Right lung (tissue), 5 donors: ENCODE results near the gene RHBDD3. TPM values are rescaled to one million over a fixed set of nuclear protein-coding genes. Genes with fewer than 3 reads are reported as not detected.

Source experiments
- DNase-seq, 2 donors: peaks; one replicate each; pipeline ENCODE4 v3.0.0-alpha.2; 2013
- polyA plus RNA-seq, 5 donors: library from polyadenylated mRNA; unstranded; fragments of 120-200 nt; gene quantifications; one replicate each; pipeline versions ENCODE4 v1.2.1 to v1.2.3, GENCODE V29; 2013; ENCODE audit warnings: inconsistent platforms in 1 of 5, low replicate concordance in 1 of 5; ENCODE audit not compliant: insufficient read length in 5 of 5, insufficient read depth in 1 of 5

RHBDD3 gene
- polyA plus RNA-seq, 5 donors, result 23.2 to 48.0 (median 33.5) TPM

- DNase-seq, result no peak
Measured at GRCh38 chr22:29307596-29308147, 39.9 kb upstream of the RHBDD3 start.

- peak; percentile 72 to 75 for DNase-seq
Measured at GRCh38 chr22:29306835-29307595, 39.2 kb upstream of the RHBDD3 start.

GRCh38 chr22:29306175-29306834, 38.5 kb upstream of the RHBDD3 start, which contains the start of gene GAS2L1:
TSS of gene GAS2L1 (plus strand) at chr22:29306650. CDS start at chr22:29308106, 1,456 bp downstream.
- DNase-seq, result peak; percentile 80 to 81

- no peak for DNase-seq
Measured at GRCh38 chr22:29305836-29306174, 38.0 kb upstream of the RHBDD3 start.

- DNase-seq, result no peak
Measured at GRCh38 chr22:29302681-29303465, 35.1 kb upstream of the RHBDD3 start.

- DNase-seq, result no peak
Measured at GRCh38 chr22:29302402-29302680, 34.6 kb upstream of the RHBDD3 start.

- no peak for DNase-seq
Measured at GRCh38 chr22:29301716-29302401, 34.1 kb upstream of the RHBDD3 start.

GRCh38 chr22:29300807-29301601, 33.2 kb upstream of the RHBDD3 start:
- no peak for DNase-seq

- no peak for DNase-seq
Measured at GRCh38 chr22:29300467-29300806, 32.7 kb upstream of the RHBDD3 start.

- DNase-seq, result no peak
Measured at GRCh38 chr22:29299136-29299900, 31.5 kb upstream of the RHBDD3 start.

- DNase-seq, result no peak
Measured at GRCh38 chr22:29298641-29299040, 30.9 kb upstream of the RHBDD3 start.

GRCh38 chr22:29292379-29292778, 24.6 kb upstream of the RHBDD3 start:
- no peak for DNase-seq

- no peak for DNase-seq
Measured at GRCh38 chr22:29291215-29291614, 23.4 kb upstream of the RHBDD3 start.

GRCh38 chr22:29290061-29290460, 22.3 kb upstream of the RHBDD3 start:
- no peak for DNase-seq

- DNase-seq, result no peak
Measured at GRCh38 chr22:29288837-29289236, 21.1 kb upstream of the RHBDD3 start.

- DNase-seq, result no peak
Measured at GRCh38 chr22:29284196-29284595, 16.4 kb upstream of the RHBDD3 start.

GRCh38 chr22:29277927-29278326, 10.1 kb upstream of the RHBDD3 start:
- no peak for DNase-seq

- DNase-seq, result no peak
Measured at GRCh38 chr22:29275819-29276565, 8.2 kb upstream of the RHBDD3 start.

- DNase-seq, result no peak
Measured at GRCh38 chr22:29275167-29275566, 7.4 kb upstream of the RHBDD3 start.

- DNase-seq, result no peak
Measured at GRCh38 chr22:29272624-29273023, 4.8 kb upstream of the RHBDD3 start.
